Ascending aorta (tissue), 2 donors: ENCODE data around the gene RADIL. TPM values are rescaled to one million over a fixed set of nuclear protein-coding genes. Genes with fewer than 3 reads are reported as not detected.

ENCODE experiments used
- DNase-seq, 2 donors: peaks; one replicate each; pipeline ENCODE4 v3.0.0-alpha.2; 2019; ENCODE audit warnings: low spot score in 2 of 2
- H3K27ac ChIP-seq, 2 donors: fragments of 200-600 bp; sonication (generic); one replicate each; pipeline ENCODE4 v1.5.1; 2016 to 2017; ENCODE audit warnings: mild to moderate bottlenecking in 1 of 2
- H3K27me3 ChIP-seq: fragments of 200-600 bp; sonication (generic); one replicate; pipeline ENCODE4 v1.5.1; 2017
- H3K36me3 ChIP-seq, 2 donors: fragments of 200-600 bp; sonication (generic); one replicate each; pipeline ENCODE4 v1.5.1; 2016
- H3K4me1 ChIP-seq, 2 donors: fragments of 200-600 bp; sonication (generic); one replicate each; pipeline ENCODE4 v1.5.1; 2016 to 2017; ENCODE audit warnings: mild to moderate bottlenecking in 1 of 2
- H3K4me3 ChIP-seq, 2 donors: fragments of 200-600 bp; sonication (generic); one replicate each; pipeline ENCODE4 v1.5.1; 2016 to 2017; ENCODE audit warnings: mild to moderate bottlenecking in 1 of 2
- H3K9me3 ChIP-seq, 2 donors: fragments of 200-600 bp; sonication (generic); one replicate each; pipeline ENCODE4 v1.5.1; 2016
- CTCF ChIP-seq, 3 experiments: fragments of 200-600 bp in 2 of 3; fragments of 450-650 bp in 1 of 3; sonication (generic) in 2 of 3; IDR thresholded peaks; one replicate each; pipeline ENCODE4 v1.5.1; 2016 to 2019; ENCODE audit warnings: antibody characterized with exemption in 3 of 3, mild to moderate bottlenecking in 1 of 3, moderate library complexity in 1 of 3
- intact Hi-C: fragments of 100-400 bp; cut with DNase I; formaldehyde crosslinking; loops from one replicate; pipeline ENCODE4 v1.15.1; 2023
- total RNA-seq: library from RNA; depleted of rRNA; stranded (reverse); fragments of >200 nt; gene quantifications from one replicate; pipeline ENCODE4 v1.1.0, GENCODE V29; 2016

RADIL gene
- total RNA-seq, 1 donor from 2014 or later = 42.4 TPM

GRCh38 chr7:4760952-4761351 lies 122.6 kb downstream of the RADIL start:
- H3K9me3 ChIP-seq = no peaks in the 10 kb centered on the region
- intact Hi-C loops = no loop called here
- TF ChIP-seq CTCF (IDR thresholded peaks at IDR 0.05) = no peak
- no peaks in the 10 kb centered on the region for H3K4me1 ChIP-seq
- H3K27ac ChIP-seq = no peak overlapping the region
- no peak for DNase-seq
- H3K27me3 ChIP-seq = no peaks in the 10 kb centered on the region
- no peak overlapping the region for H3K4me3 ChIP-seq
- H3K36me3 ChIP-seq = peaks cover 88 to 93% of the 10 kb centered on the region in 2 donors

- no peaks in the 10 kb centered on the region for H3K27me3 ChIP-seq
- intact Hi-C loops = no loop called here
- H3K9me3 ChIP-seq = no peaks in the 10 kb centered on the region
- no peak for TF ChIP-seq CTCF (IDR thresholded peaks at IDR 0.05)
- peaks cover 99% of the 10 kb centered on the region in 2 donors for H3K36me3 ChIP-seq
- H3K4me1 ChIP-seq = no peaks in the 10 kb centered on the region
- no peak overlapping the region for H3K4me3 ChIP-seq
- H3K27ac ChIP-seq = no peak overlapping the region
- DNase-seq = no peak
Measured at GRCh38 chr7:4759211-4759610, 124.3 kb downstream of the RADIL start.

GRCh38 chr7:4758791-4759190 lies 124.7 kb downstream of the RADIL start:
- TF ChIP-seq CTCF (IDR thresholded peaks at IDR 0.05) = no peak
- intact Hi-C loops = no loop called here

GRCh38 chr7:4758111-4758510 lies 125.4 kb downstream of the RADIL start:
- Histone ChIP-seq H3K9me3 (no peaks in the 10 kb centered on the region), H3K36me3 (peaks cover 88 to 90% of the 10 kb centered on the region in 2 donors), H3K27me3 (no peaks in the 10 kb centered on the region), H3K27ac (no peak overlapping the region), H3K4me3 (no peak overlapping the region), H3K4me1 (no peaks in the 10 kb centered on the region)
- no peak for TF ChIP-seq CTCF (IDR thresholded peaks at IDR 0.05)
- no peak for DNase-seq
- intact Hi-C loops = no loop called here

More at GRCh38 chr7:4758791-4759190, 124.7 kb downstream of the RADIL start:
- no peak overlapping the region for H3K4me3 ChIP-seq
- no peaks in the 10 kb centered on the region for H3K4me1 ChIP-seq
- DNase-seq = no peak
- H3K9me3 ChIP-seq = no peaks in the 10 kb centered on the region
- H3K27me3 ChIP-seq = no peaks in the 10 kb centered on the region
- no peak overlapping the region for H3K27ac ChIP-seq
- H3K36me3 ChIP-seq = peaks cover 95 to 97% of the 10 kb centered on the region in 2 donors

- peaks cover 0 to 12% of the 10 kb centered on the region in 2 donors for H3K4me1 ChIP-seq
- no peaks in the 10 kb centered on the region for H3K27me3 ChIP-seq
- no peak for DNase-seq
- H3K9me3 ChIP-seq = no peaks in the 10 kb centered on the region
- no peak overlapping the region for H3K27ac ChIP-seq
- peaks cover 57 to 59% of the 10 kb centered on the region in 2 donors for H3K36me3 ChIP-seq
- TF ChIP-seq CTCF (IDR thresholded peaks at IDR 0.05) = no peak
- H3K4me3 ChIP-seq = no peak overlapping the region
- intact Hi-C loops = no loop called here
Measured at GRCh38 chr7:4755045-4755444, 128.5 kb downstream of the RADIL start.

- no peak overlapping the region for H3K27ac ChIP-seq
- H3K4me3 ChIP-seq = no peak overlapping the region
- DNase-seq = no peak
- peaks cover 52 to 54% of the 10 kb centered on the region in 2 donors for H3K36me3 ChIP-seq
- no peak for TF ChIP-seq CTCF (IDR thresholded peaks at IDR 0.05)
- peaks cover 0 to 12% of the 10 kb centered on the region in 2 donors for H3K4me1 ChIP-seq
- H3K9me3 ChIP-seq = no peaks in the 10 kb centered on the region
- intact Hi-C loops = no loop called here
- H3K27me3 ChIP-seq = no peaks in the 10 kb centered on the region
Measured at GRCh38 chr7:4754433-4755010, 129.0 kb downstream of the RADIL start.
